Measurements from ENCODE around the gene PAK3. TPM values are rescaled to one million over a fixed set of nuclear protein-coding genes. Genes with fewer than 3 reads are reported as not detected.

Gene PAK3
- 0.97 and 2.2 TPM in 2 replicates for total RNA-seq

- H3K4me3 ChIP-seq (ENCODE audit: low read depth, low read length): peak within 1 kb of the TSS; percentile 54
- no peak for TF ChIP-seq CTCF (IDR thresholded peaks at IDR 0.05; ENCODE audit: insufficient read depth, low read depth, low read length)
- DNase-seq (ENCODE audit: low read depth): peak; percentile 53
These were observed at the start of gene PAK3 for GRCh38 chrX:111095974-111096895. Gene PAK3, plus strand, starts transcription at chrX:111096191. Its CDS starts 26,913 bp downstream, at chrX:111123104.

GRCh38 chrX:111047575-111047974 is 48.4 kb upstream of the PAK3 start:
- TF ChIP-seq CTCF (IDR thresholded peaks at IDR 0.05; ENCODE audit: insufficient read depth, low read depth, low read length): no peak
- DNase-seq (ENCODE audit: low read depth): peak; percentile 1
- H3K4me3 ChIP-seq (ENCODE audit: low read depth, low read length): no peak overlapping the region

DNA sequence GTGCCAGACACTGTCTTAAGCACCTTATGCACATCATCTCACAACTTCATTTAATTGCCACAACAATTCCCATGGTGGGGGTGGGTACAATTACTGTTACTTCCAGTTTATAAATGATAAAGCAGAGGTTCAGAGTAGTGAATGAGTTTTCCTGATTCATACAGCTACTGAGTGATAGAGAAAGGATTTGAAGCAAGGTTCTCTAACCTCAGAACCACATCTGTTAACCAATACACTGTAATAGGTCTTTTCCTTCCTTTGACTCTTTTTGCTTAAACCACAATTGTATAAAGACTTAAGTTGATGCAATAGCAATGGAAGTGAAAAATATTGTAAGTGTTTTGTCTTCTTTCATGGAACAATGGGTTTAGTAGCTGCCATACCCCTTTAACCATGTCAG is 43.5 kb upstream of the PAK3 start:
- no peak for TF ChIP-seq CTCF (IDR thresholded peaks at IDR 0.05; ENCODE audit: insufficient read depth, low read depth, low read length)
- no peak overlapping the region for H3K4me3 ChIP-seq (ENCODE audit: low read depth, low read length)
- no peak for DNase-seq (ENCODE audit: low read depth)

DNA sequence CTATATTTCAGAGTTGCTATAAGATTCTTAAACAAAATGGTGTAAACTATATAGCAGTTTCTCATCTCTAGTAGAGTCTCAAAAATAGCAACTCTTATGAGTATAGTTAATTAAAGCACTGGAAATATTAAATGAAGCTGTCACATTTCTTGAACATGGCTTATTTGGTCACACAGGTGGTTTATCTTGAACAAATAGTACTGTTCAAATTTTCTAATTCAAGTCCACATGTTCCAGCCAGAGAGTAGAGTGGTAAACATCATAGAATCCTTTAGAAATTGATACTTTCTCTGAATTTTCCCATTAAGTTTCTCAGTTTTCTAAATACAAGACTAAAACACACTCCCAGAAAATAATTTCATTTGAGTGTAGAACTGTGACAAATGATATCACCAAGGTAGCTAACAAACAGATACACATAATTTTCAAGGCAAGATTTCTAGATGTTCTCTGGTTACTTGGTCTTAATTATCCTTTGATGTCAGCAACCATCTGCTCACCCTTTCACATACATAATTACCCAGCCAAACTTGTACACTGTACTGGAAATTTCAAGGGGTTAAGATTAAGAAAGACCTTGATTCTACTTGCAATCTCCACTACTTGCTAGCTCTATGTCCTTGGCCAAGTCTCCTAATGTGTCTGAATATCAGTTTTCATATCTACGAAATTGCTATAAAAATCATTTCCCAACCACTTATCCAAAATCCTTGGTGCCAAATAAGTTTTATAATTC is 24.3 kb upstream of the PAK3 start:
- TF ChIP-seq CTCF (IDR thresholded peaks at IDR 0.05; ENCODE audit: insufficient read depth, low read depth, low read length): no peak

GRCh38 chrX:111083081-111083480 is 12.9 kb upstream of the PAK3 start:
- DNase-seq (ENCODE audit: low read depth): peak; percentile 27
- no peak for TF ChIP-seq CTCF (IDR thresholded peaks at IDR 0.05; ENCODE audit: insufficient read depth, low read depth, low read length)
- H3K4me3 ChIP-seq (ENCODE audit: low read depth, low read length): no peak overlapping the region

More for the DNA sequence above, 24.3 kb upstream of the PAK3 start:
- no peak overlapping the region for H3K4me3 ChIP-seq (ENCODE audit: low read depth, low read length)
- no peak for DNase-seq (ENCODE audit: low read depth)

DNA sequence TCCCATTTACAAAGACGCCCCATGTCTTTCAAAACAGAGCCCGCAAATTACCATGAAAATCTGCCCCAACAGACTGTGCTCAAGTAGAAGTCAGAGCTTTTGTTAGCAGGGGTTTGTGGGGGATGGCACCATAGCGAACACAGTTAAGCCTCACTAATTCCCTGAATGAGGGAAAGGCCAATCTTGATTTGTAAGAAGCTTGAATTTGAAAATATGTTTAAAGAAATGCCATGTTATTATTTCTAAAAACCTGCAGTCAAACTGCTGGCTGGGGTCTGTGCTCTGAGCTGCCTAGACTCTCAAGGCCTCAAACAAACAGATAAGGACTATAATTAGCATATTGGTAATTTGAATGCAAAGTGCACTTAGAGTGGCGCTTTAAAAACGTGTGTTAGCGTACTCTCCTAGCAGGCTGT is 9.4 kb upstream of the PAK3 start:
- TF ChIP-seq CTCF (IDR thresholded peaks at IDR 0.05; ENCODE audit: insufficient read depth, low read depth, low read length): no peak
- no peak overlapping the region for H3K4me3 ChIP-seq (ENCODE audit: low read depth, low read length)
- no peak for DNase-seq (ENCODE audit: low read depth)
